H9 (cell line): Measurements from ENCODE around the gene DNAJC17. TPM values are rescaled to one million over a fixed set of nuclear protein-coding genes. Genes with fewer than 3 reads are reported as not detected.

Source experiments
- DNase-seq: peaks from one replicate; pipeline ENCODE4 v3.0.0-alpha.2; 2017
- H2AFZ ChIP-seq: one replicate; pipeline ENCODE4 v1.6.1; 2013; ENCODE audit warnings: mild to moderate bottlenecking, low read length, control low read depth, moderate library complexity
- H2AK5ac ChIP-seq: 2 replicates; pipeline ENCODE4 v1.6.1; 2013; ENCODE audit warnings: low read length, control low read depth, mixed read lengths; ENCODE audit not compliant: insufficient read length
- H2BK120ac ChIP-seq: one replicate; pipeline ENCODE4 v1.6.1; 2013; ENCODE audit warnings: low read depth, mild to moderate bottlenecking, low read length, control low read depth, inconsistent platforms; ENCODE audit not compliant: poor library complexity, severe bottlenecking
- H2BK12ac ChIP-seq: 2 replicates; pipeline ENCODE4 v1.6.1; 2013; ENCODE audit warnings: low read length, control low read depth, mixed read lengths, low read depth; ENCODE audit not compliant: insufficient read length
- H2BK15ac ChIP-seq: 2 replicates; pipeline ENCODE4 v1.6.1; 2013; ENCODE audit warnings: low read depth, low read length, control low read depth
- H2BK20ac ChIP-seq: one replicate; pipeline ENCODE4 v1.6.1; 2013; ENCODE audit warnings: low read depth, mild to moderate bottlenecking, low read length, control low read depth, inconsistent platforms; ENCODE audit not compliant: poor library complexity, severe bottlenecking
- H2BK5ac ChIP-seq: 2 replicates; pipeline ENCODE4 v1.6.1; 2013; ENCODE audit warnings: low read length, control low read depth, mixed read lengths; ENCODE audit not compliant: insufficient read length
- H3K14ac ChIP-seq: 2 replicates; pipeline ENCODE4 v1.6.1; 2013; ENCODE audit warnings: low read length, control low read depth; ENCODE audit not compliant: insufficient read depth
- H3K18ac ChIP-seq: 2 replicates; pipeline ENCODE4 v1.6.1; 2013; ENCODE audit warnings: low read depth, mild to moderate bottlenecking, mixed read lengths, low read length, control low read depth; ENCODE audit not compliant: insufficient read length
- H3K23ac ChIP-seq: 2 replicates; pipeline ENCODE4 v1.6.1; 2013; ENCODE audit warnings: low read length, control low read depth, mixed read lengths, low read depth; ENCODE audit not compliant: insufficient read length
- H3K23me2 ChIP-seq: 2 replicates; pipeline ENCODE4 v1.6.1; 2013; ENCODE audit warnings: low read depth, mild to moderate bottlenecking, mixed read lengths, low read length, control low read depth; ENCODE audit not compliant: insufficient read length, poor library complexity, severe bottlenecking
- H3K27ac ChIP-seq: 2 replicates; pipeline ENCODE4 v1.5.1; 2013; ENCODE audit warnings: low read length, control low read depth, mixed read lengths, low read depth; ENCODE audit not compliant: insufficient read length
- H3K27me3 ChIP-seq: 2 replicates; pipeline ENCODE4 v1.6.1; 2013; ENCODE audit warnings: low read length, control low read depth, inconsistent platforms; ENCODE audit not compliant: insufficient read depth
- H3K4ac ChIP-seq: 2 replicates; pipeline ENCODE4 v1.6.1; 2013; ENCODE audit warnings: low read depth, mild to moderate bottlenecking, control low read depth, inconsistent platforms, low read length, moderate library complexity
- H3K4me1 ChIP-seq: 2 replicates; pipeline ENCODE4 v1.6.1; 2013; ENCODE audit warnings: low read length, control low read depth, inconsistent platforms; ENCODE audit not compliant: insufficient read depth
- H3K4me2 ChIP-seq: 2 replicates; pipeline ENCODE4 v1.6.1; 2013; ENCODE audit warnings: low read length, control low read depth, mixed read lengths; ENCODE audit not compliant: insufficient read length, insufficient read depth
- H3K56ac ChIP-seq: 2 replicates; pipeline ENCODE4 v1.6.1; 2013; ENCODE audit warnings: low read depth, mild to moderate bottlenecking, mixed read lengths, low read length, control low read depth; ENCODE audit not compliant: insufficient read length
- H3K79me1 ChIP-seq: 2 replicates; pipeline ENCODE4 v1.6.1; 2013; ENCODE audit warnings: low read depth, mild to moderate bottlenecking, moderate library complexity, low read length, control low read depth, inconsistent platforms; ENCODE audit not compliant: insufficient read depth, poor library complexity, severe bottlenecking
- H3K79me2 ChIP-seq: 2 replicates; pipeline ENCODE4 v1.6.1; 2013; ENCODE audit warnings: low read length, control low read depth, inconsistent platforms; ENCODE audit not compliant: insufficient read depth
- H3K9ac ChIP-seq: 2 replicates; pipeline ENCODE4 v1.6.1; 2013; ENCODE audit warnings: low read length, control low read depth, mixed read lengths; ENCODE audit not compliant: insufficient read length; ENCODE audit errors: extremely low read depth
- H3K9me3 ChIP-seq: one replicate; pipeline ENCODE4 v1.6.1; 2013; ENCODE audit warnings: low read depth, low read length, inconsistent platforms; ENCODE audit not compliant: control insufficient read depth
- H3T11ph ChIP-seq: one replicate; pipeline ENCODE4 v1.6.1; 2013; ENCODE audit warnings: mild to moderate bottlenecking, low read length, control low read depth, inconsistent platforms
- H4K20me1 ChIP-seq: one replicate; pipeline ENCODE4 v1.6.1; 2013; ENCODE audit not compliant: control insufficient read depth, insufficient read length, insufficient read depth
- H4K5ac ChIP-seq: 2 replicates; pipeline ENCODE4 v1.6.1; 2013; ENCODE audit warnings: low read depth, mild to moderate bottlenecking, mixed read lengths, low read length, control low read depth; ENCODE audit not compliant: insufficient read length
- H4K8ac ChIP-seq: replicated peaks from 2 replicates; pipeline ENCODE4 v1.6.1; 2013; ENCODE audit warnings: low read length, control low read depth, mixed read lengths, low read depth; ENCODE audit not compliant: insufficient read length
- H4K91ac ChIP-seq: 2 replicates; pipeline ENCODE4 v1.6.1; 2013; ENCODE audit warnings: low read depth, mild to moderate bottlenecking, moderate library complexity, mixed read lengths, low read length, control low read depth; ENCODE audit not compliant: insufficient read length
- H3K27ac Mint-ChIP-seq, 3 experiments: 2 replicates in 2 of 3; 3 replicates in 1 of 3; pipeline ENCODE4 v1.8.0; 2020 to 2021; ENCODE audit warnings: mixed read lengths in 3 of 3, mild to moderate bottlenecking in 1 of 3, moderate library complexity in 1 of 3
- H3K27me3 Mint-ChIP-seq: 2 replicates; pipeline ENCODE4 v1.8.0; 2021; ENCODE audit warnings: low read depth, mild to moderate bottlenecking, moderate library complexity, mixed read lengths
- H3K36me3 Mint-ChIP-seq, 3 experiments: 2 replicates in 2 of 3; 3 replicates in 1 of 3; pipeline ENCODE4 v1.8.0; 2020 to 2021; ENCODE audit warnings: low read depth in 3 of 3, mixed read lengths in 3 of 3; ENCODE audit not compliant: insufficient read depth in 1 of 3
- H3K4me1 Mint-ChIP-seq, 2 experiments: 2 replicates each; pipeline ENCODE4 v1.8.0; 2020; ENCODE audit warnings: mixed read lengths in 2 of 2
- H3K4me3 Mint-ChIP-seq, 2 experiments: 2 replicates in 1 of 2; 3 replicates in 1 of 2; pipeline ENCODE4 v1.8.0; 2020 to 2021; ENCODE audit warnings: mild to moderate bottlenecking in 2 of 2, mixed read lengths in 2 of 2, moderate library complexity in 1 of 2
- H3K9me3 Mint-ChIP-seq, 2 experiments: 2 replicates in 1 of 2; 3 replicates in 1 of 2; pipeline ENCODE4 v1.8.0; 2020; ENCODE audit warnings: mild to moderate bottlenecking in 2 of 2, mixed read lengths in 2 of 2, moderate library complexity in 1 of 2
- WGBS: extraction: QIAGEN DNeasy Blood & Tissue Kit; methylation state at CpG from one replicate; pipeline ENCODE4 v1.1.7; 2013; ENCODE audit warnings: missing lambda C conversion rate, low lambda C conversion rate, mixed read lengths; ENCODE audit not compliant: insufficient read length; ENCODE audit errors: extremely low coverage; 5-methylcytosine and 5-hydroxymethylcytosine counted together
- total RNA-seq: library from RNA; stranded (reverse); gene quantifications from 2 replicates; pipeline ENCODE4 v1.2.1, GENCODE V29; 2021
- TF ChIP-seq, protein P1 (sequence below): fragments of 200-600 bp; sonication (generic); conservative IDR thresholded peaks from 3 replicates; pipeline ENCODE4 v1.8.0; 2021; ENCODE audit warnings: antibody characterized with exemption, mild to moderate bottlenecking

Gene DNAJC17
- total RNA-seq, 1 experiment from 2014 or later = 38.3 TPM

DNA sequence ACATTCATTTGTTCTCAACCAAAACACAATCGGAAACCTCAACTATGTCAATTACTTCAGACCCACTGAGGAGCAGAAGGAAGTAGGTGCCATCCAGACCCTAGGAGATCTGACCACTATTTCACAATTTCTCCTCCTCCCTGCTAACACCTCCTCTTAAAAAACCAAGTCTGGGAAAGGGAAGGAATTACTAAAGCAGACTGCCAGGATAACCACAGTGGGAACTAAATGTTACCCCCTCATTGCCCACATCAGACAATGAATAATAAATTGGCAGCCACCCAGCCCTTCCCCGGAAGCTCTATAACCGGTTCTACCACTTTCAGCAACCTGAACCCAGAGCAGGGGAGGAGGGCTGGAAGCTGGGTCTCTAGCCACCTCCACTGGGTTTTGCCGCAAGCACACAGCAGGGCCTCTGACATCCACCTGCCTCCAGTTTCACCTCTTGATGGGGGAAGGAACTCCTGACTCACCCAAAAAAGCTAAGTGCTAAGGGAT is 19.9 kb downstream of the DNAJC17 start:
- H3K4ac ChIP-seq = no peak overlapping the region
- no peak overlapping the region for H2BK15ac ChIP-seq
- H3K79me2 ChIP-seq = no peaks in the 10 kb centered on the region
- H2BK5ac ChIP-seq = no peak overlapping the region
- H3K23ac ChIP-seq = no peak overlapping the region
- no peaks in the 10 kb centered on the region for H3K9me3 ChIP-seq
- no peaks in the 10 kb centered on the region for H4K20me1 ChIP-seq
- peaks cover 6 to 10% (median 7%) of the 10 kb centered on the region in 3 experiments; a peak in 5 of 7 replicates for H3K36me3 Mint-ChIP-seq
- H3K14ac ChIP-seq = no peak overlapping the region
- no peaks in the 10 kb centered on the region for H3K27me3 ChIP-seq
- no peak overlapping the region for H3K18ac ChIP-seq
- TF ChIP-seq, protein P1, sequence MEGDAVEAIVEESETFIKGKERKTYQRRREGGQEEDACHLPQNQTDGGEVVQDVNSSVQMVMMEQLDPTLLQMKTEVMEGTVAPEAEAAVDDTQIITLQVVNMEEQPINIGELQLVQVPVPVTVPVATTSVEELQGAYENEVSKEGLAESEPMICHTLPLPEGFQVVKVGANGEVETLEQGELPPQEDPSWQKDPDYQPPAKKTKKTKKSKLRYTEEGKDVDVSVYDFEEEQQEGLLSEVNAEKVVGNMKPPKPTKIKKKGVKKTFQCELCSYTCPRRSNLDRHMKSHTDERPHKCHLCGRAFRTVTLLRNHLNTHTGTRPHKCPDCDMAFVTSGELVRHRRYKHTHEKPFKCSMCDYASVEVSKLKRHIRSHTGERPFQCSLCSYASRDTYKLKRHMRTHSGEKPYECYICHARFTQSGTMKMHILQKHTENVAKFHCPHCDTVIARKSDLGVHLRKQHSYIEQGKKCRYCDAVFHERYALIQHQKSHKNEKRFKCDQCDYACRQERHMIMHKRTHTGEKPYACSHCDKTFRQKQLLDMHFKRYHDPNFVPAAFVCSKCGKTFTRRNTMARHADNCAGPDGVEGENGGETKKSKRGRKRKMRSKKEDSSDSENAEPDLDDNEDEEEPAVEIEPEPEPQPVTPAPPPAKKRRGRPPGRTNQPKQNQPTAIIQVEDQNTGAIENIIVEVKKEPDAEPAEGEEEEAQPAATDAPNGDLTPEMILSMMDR = no peak
- H3K4me2 ChIP-seq = peak overlapping the region; percentile 43
- no peak overlapping the region for H2AK5ac ChIP-seq
- peaks cover 9% of the 10 kb centered on the region; the same call in 1 of the 2 replicates for H3K4me1 ChIP-seq
- H4K8ac ChIP-seq = no peak overlapping the region
- no peak overlapping the region for H4K91ac ChIP-seq
- H3K27ac ChIP-seq = no peak overlapping the region
- no peak overlapping the region for H3K56ac ChIP-seq
- H3K4me1 Mint-ChIP-seq = peaks cover 49 to 53% of the 10 kb centered on the region in 2 experiments
- H3K79me1 ChIP-seq = peaks cover 4% of the 10 kb centered on the region
- H3T11ph ChIP-seq = no peak overlapping the region
- no peak overlapping the region for H2BK120ac ChIP-seq
- no peak overlapping the region for H3K9ac ChIP-seq
- peak overlapping the region; percentile 89 to 96 (median 91); a peak in 6 of 7 replicates for H3K27ac Mint-ChIP-seq
- no peak overlapping the region for H2AFZ ChIP-seq
- H4K5ac ChIP-seq = no peak overlapping the region
- H3K23me2 ChIP-seq = no peaks in the 10 kb centered on the region
- peak; percentile 89 for DNase-seq
- H2BK12ac ChIP-seq = no peak overlapping the region
- H3K27me3 Mint-ChIP-seq = no peaks in the 10 kb centered on the region
- no peaks in the 10 kb centered on the region for H3K9me3 Mint-ChIP-seq
- no peak overlapping the region for H2BK20ac ChIP-seq
- no CpG with 5 or more reads among the region's 4 CpGs for WGBS
- peak overlapping the region; percentile 29 to 63 for H3K4me3 Mint-ChIP-seq
